Vagina (tissue), 2 donors: Measurements from ENCODE around the gene NHERF1.

Experiments used
- POLR2A ChIP-seq, 2 donors: fragments of 450-650 bp; IDR thresholded peaks; one replicate each; pipeline ENCODE4 v1.6.1; 2017; ENCODE audit warnings: antibody characterized with exemption in 2 of 2, mild to moderate bottlenecking in 2 of 2, moderate library complexity in 2 of 2
- TF ChIP-seq, protein P1 (sequence below), 3 experiments: fragments of 450-650 bp in 2 of 3; fragments of 200-600 bp in 1 of 3; sonication (generic) in 1 of 3; IDR thresholded peaks; one replicate each; pipeline ENCODE4 v1.5.1; 2017 to 2019; ENCODE audit warnings: antibody characterized with exemption in 3 of 3, mild to moderate bottlenecking in 2 of 3, moderate library complexity in 2 of 3

DNA sequence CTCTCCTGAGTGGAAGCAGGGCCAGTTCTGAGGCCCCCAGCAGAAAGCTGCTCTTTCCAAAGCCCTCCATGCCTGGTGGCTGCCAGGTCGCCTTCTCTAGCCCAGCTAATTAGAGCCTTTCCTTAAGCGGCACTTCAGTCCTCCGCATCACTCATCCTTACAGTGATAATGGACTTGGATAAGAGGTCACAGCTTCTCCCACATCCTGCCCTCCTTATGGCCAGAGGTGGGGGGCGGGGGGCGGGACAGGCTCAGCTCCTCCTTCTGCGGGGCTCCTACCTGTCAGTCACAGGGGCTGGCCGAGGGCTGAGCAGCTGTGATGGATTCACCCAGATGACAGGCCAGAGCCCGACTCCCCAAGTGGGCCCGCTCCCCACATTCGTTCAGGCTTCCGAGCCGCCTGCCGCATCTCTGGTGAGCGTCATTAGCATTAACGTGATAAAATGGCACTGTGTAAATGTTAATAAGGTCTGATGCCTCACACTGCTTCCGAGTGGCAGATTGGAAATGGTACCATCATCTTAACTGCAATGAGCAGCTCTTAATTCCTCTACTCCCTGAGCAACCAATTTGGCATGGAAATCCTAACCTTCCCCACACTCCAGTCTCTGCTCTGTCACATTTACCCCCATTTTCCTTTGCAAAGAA is 70.0 kb downstream of the NHERF1 start:
- TF ChIP-seq, protein P1, sequence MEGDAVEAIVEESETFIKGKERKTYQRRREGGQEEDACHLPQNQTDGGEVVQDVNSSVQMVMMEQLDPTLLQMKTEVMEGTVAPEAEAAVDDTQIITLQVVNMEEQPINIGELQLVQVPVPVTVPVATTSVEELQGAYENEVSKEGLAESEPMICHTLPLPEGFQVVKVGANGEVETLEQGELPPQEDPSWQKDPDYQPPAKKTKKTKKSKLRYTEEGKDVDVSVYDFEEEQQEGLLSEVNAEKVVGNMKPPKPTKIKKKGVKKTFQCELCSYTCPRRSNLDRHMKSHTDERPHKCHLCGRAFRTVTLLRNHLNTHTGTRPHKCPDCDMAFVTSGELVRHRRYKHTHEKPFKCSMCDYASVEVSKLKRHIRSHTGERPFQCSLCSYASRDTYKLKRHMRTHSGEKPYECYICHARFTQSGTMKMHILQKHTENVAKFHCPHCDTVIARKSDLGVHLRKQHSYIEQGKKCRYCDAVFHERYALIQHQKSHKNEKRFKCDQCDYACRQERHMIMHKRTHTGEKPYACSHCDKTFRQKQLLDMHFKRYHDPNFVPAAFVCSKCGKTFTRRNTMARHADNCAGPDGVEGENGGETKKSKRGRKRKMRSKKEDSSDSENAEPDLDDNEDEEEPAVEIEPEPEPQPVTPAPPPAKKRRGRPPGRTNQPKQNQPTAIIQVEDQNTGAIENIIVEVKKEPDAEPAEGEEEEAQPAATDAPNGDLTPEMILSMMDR (IDR thresholded peaks at IDR 0.05): no peak
- TF ChIP-seq POLR2A (IDR thresholded peaks at IDR 0.05): no peak
